ENCODE results near the gene GAK.

The GAK gene

DNA sequence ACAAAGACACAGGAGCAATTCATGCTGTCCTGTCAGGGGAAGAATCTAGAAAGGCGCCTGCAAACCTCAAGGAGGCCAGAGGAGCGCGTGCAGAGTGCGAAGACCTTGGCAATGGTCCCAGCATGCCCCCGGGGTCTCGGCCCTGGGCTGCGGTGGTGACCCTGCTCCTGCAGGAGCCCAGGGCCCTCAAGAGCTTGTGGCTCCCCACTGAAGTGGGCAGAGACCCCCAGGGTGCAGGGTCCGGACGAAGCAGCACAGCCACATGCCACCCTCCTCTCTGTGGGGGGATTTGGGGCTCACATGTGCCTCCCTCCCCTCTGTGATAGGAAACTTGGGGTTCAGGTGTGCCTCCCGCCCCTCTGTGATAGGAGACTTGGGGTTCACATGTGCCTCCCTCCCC is 39.3 kb downstream of the GAK start:
- no peak for DNase-seq (ENCODE audit: low spot score)
- TF ChIP-seq, protein P1, sequence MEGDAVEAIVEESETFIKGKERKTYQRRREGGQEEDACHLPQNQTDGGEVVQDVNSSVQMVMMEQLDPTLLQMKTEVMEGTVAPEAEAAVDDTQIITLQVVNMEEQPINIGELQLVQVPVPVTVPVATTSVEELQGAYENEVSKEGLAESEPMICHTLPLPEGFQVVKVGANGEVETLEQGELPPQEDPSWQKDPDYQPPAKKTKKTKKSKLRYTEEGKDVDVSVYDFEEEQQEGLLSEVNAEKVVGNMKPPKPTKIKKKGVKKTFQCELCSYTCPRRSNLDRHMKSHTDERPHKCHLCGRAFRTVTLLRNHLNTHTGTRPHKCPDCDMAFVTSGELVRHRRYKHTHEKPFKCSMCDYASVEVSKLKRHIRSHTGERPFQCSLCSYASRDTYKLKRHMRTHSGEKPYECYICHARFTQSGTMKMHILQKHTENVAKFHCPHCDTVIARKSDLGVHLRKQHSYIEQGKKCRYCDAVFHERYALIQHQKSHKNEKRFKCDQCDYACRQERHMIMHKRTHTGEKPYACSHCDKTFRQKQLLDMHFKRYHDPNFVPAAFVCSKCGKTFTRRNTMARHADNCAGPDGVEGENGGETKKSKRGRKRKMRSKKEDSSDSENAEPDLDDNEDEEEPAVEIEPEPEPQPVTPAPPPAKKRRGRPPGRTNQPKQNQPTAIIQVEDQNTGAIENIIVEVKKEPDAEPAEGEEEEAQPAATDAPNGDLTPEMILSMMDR (IDR thresholded peaks at IDR 0.05; ENCODE audit: extremely low read depth, missing control alignments), result no peak

DNA sequence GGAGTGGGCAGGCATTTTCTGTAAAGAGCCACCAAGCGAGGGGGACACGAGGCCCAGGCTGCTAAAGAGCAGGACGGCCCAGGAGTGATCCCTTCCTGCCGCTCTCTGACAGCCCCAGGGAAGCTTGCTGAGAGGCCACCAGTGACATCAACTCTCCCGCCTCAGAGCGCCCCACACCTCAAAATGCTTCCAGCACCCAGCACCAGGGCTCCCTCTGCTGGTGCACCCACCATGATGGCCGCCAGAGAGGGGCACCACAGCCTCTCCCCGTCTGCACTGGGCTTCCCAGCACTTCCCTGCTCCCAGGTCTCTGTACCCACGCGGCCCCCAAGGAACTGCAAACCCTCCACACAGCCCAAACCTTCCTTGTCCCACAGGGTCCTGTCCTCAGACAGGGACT is 40.4 kb downstream of the GAK start:
- no peak for DNase-seq (ENCODE audit: low spot score)
- TF ChIP-seq, protein P1 (IDR thresholded peaks at IDR 0.05; ENCODE audit: extremely low read depth, missing control alignments), result no peak

DNA sequence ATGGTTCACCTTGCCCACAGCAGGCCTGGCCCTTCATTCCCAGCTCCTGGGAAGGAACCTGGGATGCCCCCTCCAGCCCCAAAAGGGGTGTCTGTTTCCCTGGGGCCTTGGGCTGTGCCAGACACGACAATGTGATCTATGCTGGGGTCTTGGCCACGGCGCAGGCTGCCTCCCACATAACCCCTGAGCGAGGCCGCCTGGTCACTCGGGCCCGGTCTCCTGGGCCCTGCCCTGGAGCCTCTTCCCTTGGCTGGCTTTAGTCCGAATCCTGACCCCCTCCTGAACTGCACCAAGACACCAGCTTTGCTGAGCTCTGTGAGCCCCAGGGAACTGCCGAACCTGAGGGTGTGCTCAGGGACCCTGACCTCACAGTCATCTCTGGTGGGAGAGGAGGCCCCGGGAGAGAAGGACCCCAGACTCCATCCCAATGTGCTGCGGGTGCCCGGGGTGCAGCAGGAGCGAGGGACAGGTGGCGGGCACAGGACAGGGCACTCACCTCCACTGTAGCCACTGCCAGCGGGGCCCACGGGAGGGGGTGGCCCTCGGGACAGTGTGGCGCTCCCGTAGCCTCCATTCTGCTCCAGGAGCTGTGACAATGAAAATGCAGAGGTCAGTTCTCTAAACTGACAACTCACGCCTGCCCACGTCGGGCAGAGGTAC is 42.0 kb downstream of the GAK start:
- no peak for DNase-seq (ENCODE audit: low spot score)
- TF ChIP-seq, protein P1 (IDR thresholded peaks at IDR 0.05; ENCODE audit: extremely low read depth, missing control alignments), result no peak

DNA sequence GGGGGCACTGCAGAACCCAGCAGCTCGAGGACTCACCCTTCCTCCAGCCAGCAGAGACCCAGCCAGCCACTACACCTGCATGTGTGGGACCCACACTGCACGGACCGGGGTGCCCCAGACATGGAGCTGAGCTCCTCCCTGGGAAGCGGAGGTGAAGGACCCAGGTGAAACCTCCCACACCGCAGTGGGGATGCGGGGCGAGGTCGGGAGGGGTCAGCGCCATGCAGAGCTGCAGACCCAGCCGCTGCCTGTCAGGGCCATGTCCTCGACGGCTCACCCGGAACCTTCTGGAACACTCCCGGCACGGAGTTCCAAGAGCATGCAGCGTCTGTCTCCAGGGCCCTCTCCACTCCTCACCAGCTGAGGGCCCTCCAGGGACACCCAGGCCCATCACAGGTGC is 42.6 kb downstream of the GAK start:
- TF ChIP-seq, protein P1 (IDR thresholded peaks at IDR 0.05; ENCODE audit: extremely low read depth, missing control alignments), result no peak
- no peak for DNase-seq (ENCODE audit: low spot score)

DNA sequence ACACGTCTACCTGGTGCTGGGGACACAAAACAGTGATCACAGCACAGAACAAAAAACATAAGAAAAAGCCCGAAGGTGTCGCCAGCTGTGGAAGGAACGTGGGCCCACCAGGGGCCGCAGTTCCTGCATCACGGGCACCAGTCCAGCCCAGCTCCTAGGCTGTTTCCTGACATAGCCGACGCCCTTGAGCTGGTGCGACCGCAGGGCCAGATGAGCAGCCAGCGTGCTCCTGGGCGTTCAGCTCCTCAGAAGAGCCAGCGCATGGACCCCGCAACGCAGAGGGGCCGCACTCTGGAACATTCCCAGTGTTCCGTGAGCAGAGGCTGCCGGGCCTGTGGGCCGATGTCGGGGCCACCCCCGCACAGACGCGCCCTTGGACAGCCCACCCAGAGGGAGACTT is 44.1 kb downstream of the GAK start:
- TF ChIP-seq, protein P1 (IDR thresholded peaks at IDR 0.05; ENCODE audit: extremely low read depth, missing control alignments), result no peak
- DNase-seq (ENCODE audit: low spot score), result no peak

DNA sequence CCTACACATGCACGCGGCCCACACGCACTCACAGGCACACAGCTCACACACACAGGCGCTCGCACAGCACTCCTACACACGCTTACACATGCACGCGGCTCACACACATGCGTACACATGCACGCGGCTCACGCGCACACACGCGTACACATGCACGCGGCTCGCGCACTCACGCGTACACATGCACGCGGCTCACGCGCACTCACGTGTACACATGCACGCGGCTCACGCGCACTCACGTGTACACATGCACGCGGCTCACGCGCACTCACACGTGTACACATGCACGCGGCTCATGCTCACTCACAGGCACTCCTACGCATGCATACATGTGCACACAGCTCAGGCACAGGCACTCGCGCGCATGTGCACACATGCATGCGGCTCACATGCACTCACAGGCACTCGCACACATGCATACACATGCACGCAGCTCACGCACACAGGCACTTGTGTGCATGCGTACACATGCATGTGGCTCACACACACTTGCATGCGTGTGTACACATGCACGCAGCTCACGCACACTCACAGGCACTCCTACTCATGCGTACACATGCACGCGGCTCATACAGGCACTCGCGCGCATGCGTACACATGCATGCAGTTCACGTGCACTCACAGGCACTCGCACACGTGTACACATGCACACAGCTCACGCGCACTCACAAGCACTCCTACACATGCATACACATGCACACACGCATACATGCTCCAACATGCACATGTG is 44.9 kb downstream of the GAK start:
- DNase-seq (ENCODE audit: low spot score), result no peak
- TF ChIP-seq, protein P1 (IDR thresholded peaks at IDR 0.05; ENCODE audit: extremely low read depth, missing control alignments), result no peak

DNA sequence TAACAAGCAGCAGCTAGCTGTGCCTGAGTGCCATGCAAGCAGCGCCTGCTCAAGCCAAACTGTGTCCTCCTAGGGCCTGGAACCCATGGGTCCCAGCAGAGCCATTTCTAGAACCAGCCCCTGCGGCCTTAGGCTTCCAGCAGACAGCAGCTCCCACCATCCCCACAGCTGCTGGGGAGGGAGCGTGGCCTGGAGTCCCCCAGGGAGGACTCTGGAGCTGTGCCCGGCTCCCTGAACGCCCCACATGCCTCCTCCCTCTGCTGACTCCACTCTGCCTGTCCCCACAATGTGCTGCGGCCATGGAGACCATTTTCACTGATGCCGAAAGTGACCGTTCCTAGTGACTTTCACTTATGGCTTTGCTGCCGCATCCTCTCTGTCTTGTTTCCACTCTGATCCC is 45.9 kb downstream of the GAK start:
- TF ChIP-seq, protein P1 (IDR thresholded peaks at IDR 0.05; ENCODE audit: extremely low read depth, missing control alignments), result no peak
- no peak for DNase-seq (ENCODE audit: low spot score)
